ENCODE results near the gene RNASE4. TPM values are rescaled to one million over a fixed set of nuclear protein-coding genes. Genes with fewer than 3 reads are reported as not detected.
"Not testable (repeated sequence)": the region's sequence is repeated elsewhere in the genome, so short reads cannot be mapped to it uniquely, and the experiment has no call there.

The RNASE4 gene
- total RNA-seq, 1 donor from 2014 or later, result 10.5 TPM

- H3K36me3 Mint-ChIP-seq, result no peaks in the 10 kb centered on the region
- no peaks in the 10 kb centered on the region for H3K9me3 Mint-ChIP-seq
- H3K27me3 Mint-ChIP-seq, result no peaks in the 10 kb centered on the region
- no peak overlapping the region for H3K27ac Mint-ChIP-seq
- TF ChIP-seq CTCF (conservative IDR thresholded peaks at IDR 0.05), result no peak
- DNase-seq (ENCODE audit: extremely low spot score, unreplicated experiment), result no peak
- H3K4me1 Mint-ChIP-seq (ENCODE audit: unreplicated experiment), result peaks cover 7% of the 10 kb centered on the region
- H3K4me3 Mint-ChIP-seq, result no peak overlapping the region
Observed at GRCh38 chr14:20734430-20734806, 50.1 kb downstream of the RNASE4 start.

- not testable (repeated sequence) for H3K4me3 Mint-ChIP-seq; H3K27ac Mint-ChIP-seq; H3K9me3 Mint-ChIP-seq; H3K4me1 Mint-ChIP-seq (ENCODE audit: unreplicated experiment); H3K27me3 Mint-ChIP-seq; DNase-seq (ENCODE audit: extremely low spot score, unreplicated experiment); H3K36me3 Mint-ChIP-seq
Observed at GRCh38 chr14:20738292-20738691, 53.9 kb downstream of the RNASE4 start.

GRCh38 chr14:20742132-20742531, 57.8 kb downstream of the RNASE4 start:
- H3K36me3 Mint-ChIP-seq, result peaks cover 4% of the 10 kb centered on the region
- no peak overlapping the region for H3K4me3 Mint-ChIP-seq

GRCh38 chr14:20743556-20743955, 59.2 kb downstream of the RNASE4 start:
- Mint-ChIP-seq H3K4me1 (ENCODE audit: unreplicated experiment) (peaks cover 11% of the 10 kb centered on the region), H3K27ac (peak overlapping the region; percentile 77), H3K27me3 (no peaks in the 10 kb centered on the region), H3K9me3 (no peaks in the 10 kb centered on the region), H3K4me3 (no peak overlapping the region), H3K36me3 (peaks cover 7% of the 10 kb centered on the region)
- TF ChIP-seq CTCF (conservative IDR thresholded peaks at IDR 0.05), result no peak
- no peak for DNase-seq (ENCODE audit: extremely low spot score, unreplicated experiment)

More at GRCh38 chr14:20742132-20742531, 57.8 kb downstream of the RNASE4 start:
- Mint-ChIP-seq H3K9me3 (no peaks in the 10 kb centered on the region), H3K4me1 (ENCODE audit: unreplicated experiment) (peaks cover 11% of the 10 kb centered on the region), H3K27ac (peak overlapping the region; percentile 79), H3K27me3 (no peaks in the 10 kb centered on the region)
- no peak for TF ChIP-seq CTCF (conservative IDR thresholded peaks at IDR 0.05)
- no peak for DNase-seq (ENCODE audit: extremely low spot score, unreplicated experiment)

GRCh38 chr14:20745571-20746358, 61.4 kb downstream of the RNASE4 start, which contains the start of gene EDDM3A:
TSS of gene EDDM3A (plus strand) at chr14:20745887. CDS start at chr14:20747581, 1,694 bp downstream.
- peaks cover 7% of the 10 kb centered on the region for H3K36me3 Mint-ChIP-seq
- TF ChIP-seq CTCF (conservative IDR thresholded peaks at IDR 0.05), result no peak
- peaks cover 3% of the 10 kb centered on the region for H3K9me3 Mint-ChIP-seq
- no peak for DNase-seq (ENCODE audit: extremely low spot score, unreplicated experiment)
- no peak within 1 kb of the TSS for H3K4me3 Mint-ChIP-seq
- H3K27ac Mint-ChIP-seq, result no peak within 1 kb of the TSS
- H3K4me1 Mint-ChIP-seq (ENCODE audit: unreplicated experiment), result peaks cover 11% of the 10 kb centered on the region
- H3K27me3 Mint-ChIP-seq, result no peaks in the 10 kb centered on the region

- Mint-ChIP-seq H3K4me1 (ENCODE audit: unreplicated experiment) (peaks cover 11% of the 10 kb centered on the region), H3K4me3 (no peak overlapping the region), H3K36me3 (peaks cover 7% of the 10 kb centered on the region), H3K9me3 (peaks cover 4% of the 10 kb centered on the region), H3K27ac (no peak overlapping the region), H3K27me3 (no peaks in the 10 kb centered on the region)
- no peak for DNase-seq (ENCODE audit: extremely low spot score, unreplicated experiment)
- TF ChIP-seq CTCF (conservative IDR thresholded peaks at IDR 0.05), result no peak
Observed at GRCh38 chr14:20746566-20746965, 62.2 kb downstream of the RNASE4 start.

Measured in type B pancreatic cell (in vitro differentiated cells).